HL-60 (cell line): Measurements from ENCODE around the gene UNC80.

Experiments used
- CTCF ChIP-seq: IDR thresholded peaks from one replicate; pipeline ENCODE4 v1.5.1; 2011; ENCODE audit warnings: low read length, control low read depth, inconsistent platforms; ENCODE audit not compliant: insufficient read depth
- POLR2AphosphoS5 ChIP-seq: IDR thresholded peaks from 2 replicates; pipeline ENCODE4 v1.6.1; 2012; ENCODE audit warnings: low read depth
- REST ChIP-seq: IDR thresholded peaks from 2 replicates; pipeline ENCODE4 v1.6.1; 2012; ENCODE audit warnings: low read depth; ENCODE audit not compliant: insufficient replicate concordance
- SPI1 ChIP-seq: IDR thresholded peaks from 2 replicates; pipeline ENCODE4 v1.6.1; 2012; ENCODE audit warnings: low read depth, mild to moderate bottlenecking, borderline replicate concordance

GRCh38 chr2:209734805-209735204 lies 36.8 kb upstream of the UNC80 start:
- TF ChIP-seq CTCF = no peak
- no peak for TF ChIP-seq REST
- TF ChIP-seq POLR2AphosphoS5 = no peak
- TF ChIP-seq SPI1 = no peak
